GM12878 (cell line): Measurements from ENCODE around the gene OTOG. TPM values are rescaled to one million over a fixed set of nuclear protein-coding genes. Genes with fewer than 3 reads are reported as not detected.

ENCODE experiments used
- ATAC-seq: fragments of 200-7000 bp; cut with Tn5 transposase; 3 replicates; pipeline ENCODE4 v1.9.1; 2020; ENCODE audit warnings: mild to moderate bottlenecking, moderate library complexity
- BruUV-seq: library from RNA; stranded (reverse); fragments of 400-500 nt; replicated peaks from 2 replicates; lab custom pipeline; 2021; lab: Mats Ljungman, UMichigan
- CTCF ChIA-PET: fragments of 300-600 bp; sonication (Branson Sonifier 250); formaldehyde crosslinking; extraction: SDS; loops from one replicate; lab custom pipeline; 2021; ENCODE audit warnings: inconsistent platforms; lab: Yijun Ruan, JAX
- POLR2A ChIA-PET: fragments of 350-600 bp; formaldehyde crosslinking; extraction: SDS; loops from one replicate; lab custom pipeline; 2021; ENCODE audit warnings: inconsistent platforms; lab: Charles Lee
- RAD21 ChIA-PET: fragments of 300-600 bp; sonication (Branson Sonifier 250); formaldehyde crosslinking; loops from one replicate; lab custom pipeline; 2023; ENCODE audit warnings: antibody characterized with exemption; ENCODE audit not compliant: unreplicated experiment; lab: Charles Lee
- SMC1A ChIA-PET: fragments of 300-600 bp; sonication (Branson Sonifier 250); formaldehyde crosslinking; loops from one replicate; lab custom pipeline; 2023; ENCODE audit not compliant: unreplicated experiment, uncharacterized antibody; lab: Charles Lee
- DNase-seq: peaks from one replicate; pipeline ENCODE4 v3.0.0-alpha.2; 2011; ENCODE audit warnings: low read depth, low spot score
- FAIRE-seq: peaks from 3 replicates; lab custom pipeline; 2011; peaks lifted over from hg19 to GRCh38; lab: Jason Lieb, UNC
- H2AFZ ChIP-seq: 2 replicates; pipeline ENCODE4 v1.6.0; 2011; ENCODE audit warnings: low read depth, low read length, control low read depth; ENCODE audit not compliant: control insufficient read depth
- H3K27ac ChIP-seq: 2 replicates; pipeline ENCODE4 v1.5.1; 2011; ENCODE audit warnings: control low read depth; ENCODE audit not compliant: control insufficient read depth, insufficient read depth
- H3K27me3 ChIP-seq, 2 experiments: replicated peaks in 1 of 2; 2 replicates each; pipeline versions ENCODE4 v1.6.0 to v1.6.1; 2011; ENCODE audit warnings: low read length in 1 of 2; ENCODE audit not compliant: control insufficient read depth in 2 of 2, insufficient read depth in 2 of 2
- H3K36me3 ChIP-seq, 2 experiments: 2 replicates each; pipeline ENCODE4 v1.5.1; 2011; ENCODE audit warnings: low read length in 1 of 2; ENCODE audit not compliant: control insufficient read depth in 2 of 2, insufficient read depth in 2 of 2
- H3K4me1 ChIP-seq: 2 replicates; pipeline ENCODE4 v1.6.1; 2011; ENCODE audit warnings: mild to moderate bottlenecking, low read length, moderate library complexity, mixed read lengths; ENCODE audit not compliant: control insufficient read depth, insufficient read depth
- H3K4me2 ChIP-seq: 2 replicates; pipeline ENCODE4 v1.6.0; 2011; ENCODE audit warnings: control low read depth; ENCODE audit not compliant: control insufficient read depth, insufficient read depth
- H3K4me3 ChIP-seq: fragments of 200-600 bp; sonication (generic); 2 replicates; pipeline ENCODE4 v1.5.1; 2016
- H3K79me2 ChIP-seq: 2 replicates; pipeline ENCODE4 v1.6.0; 2011; ENCODE audit warnings: low read length; ENCODE audit not compliant: control insufficient read depth, insufficient read depth
- H3K9ac ChIP-seq: 2 replicates; pipeline ENCODE4 v1.8.0; 2011; ENCODE audit warnings: low read length, control low read depth, mixed read lengths; ENCODE audit not compliant: control insufficient read depth, insufficient read depth
- H3K9me3 ChIP-seq: replicated peaks from 3 replicates; pipeline ENCODE4 v1.5.1; 2011; ENCODE audit warnings: mild to moderate bottlenecking, low read length; ENCODE audit not compliant: control insufficient read depth, insufficient read depth
- H4K20me1 ChIP-seq: 2 replicates; pipeline ENCODE4 v1.6.0; 2011; ENCODE audit not compliant: control insufficient read depth, insufficient read depth
- ATF3 ChIP-seq: IDR thresholded peaks from 2 replicates; pipeline ENCODE4 v1.6.1; 2011; ENCODE audit warnings: low read depth, mild to moderate bottlenecking, low read length, moderate library complexity, borderline replicate concordance; ENCODE audit errors: extremely low read depth
- CHD4 ChIP-seq: fragments of 200-600 bp; sonication (generic); IDR thresholded peaks from 2 replicates; pipeline ENCODE4 v1.6.1; 2016; ENCODE audit warnings: mild to moderate bottlenecking
- CREB1 ChIP-seq: IDR thresholded peaks from 2 replicates; pipeline ENCODE4 v1.6.1; 2012; ENCODE audit warnings: low read depth, mild to moderate bottlenecking, inconsistent platforms
- ETV6 ChIP-seq, 2 experiments: fragments of 450-650 bp in 1 of 2; IDR thresholded peaks in 1 of 2; conservative IDR thresholded peaks in 1 of 2; 2 replicates each; pipeline ENCODE4 v1.6.1; 2014; ENCODE audit warnings: antibody characterized with exemption in 1 of 2, borderline replicate concordance in 1 of 2, low read depth in 1 of 2, mild to moderate bottlenecking in 1 of 2, moderate library complexity in 1 of 2
- JUND ChIP-seq: IDR thresholded peaks from 2 replicates; pipeline ENCODE4 v1.6.1; 2012; ENCODE audit warnings: low read depth, mild to moderate bottlenecking, low read length, improper control_type of control experiment, moderate library complexity
- LARP7 ChIP-seq: fragments of 450-650 bp; IDR thresholded peaks from 2 replicates; pipeline ENCODE4 v1.6.1; 2017; ENCODE audit warnings: mild to moderate bottlenecking
- MYB ChIP-seq: fragments of 150-350 bp; IDR thresholded peaks from 2 replicates; pipeline ENCODE4 v1.6.1; 2014; ENCODE audit warnings: mild to moderate bottlenecking, low read depth, low read length, borderline replicate concordance
- MYC ChIP-seq: IDR thresholded peaks from 2 replicates; pipeline ENCODE4 v1.6.1; 2011; ENCODE audit warnings: mild to moderate bottlenecking, low read length, moderate library complexity, inconsistent platforms; ENCODE audit not compliant: insufficient read depth, insufficient replicate concordance, insufficient read length, severe bottlenecking
- NFIC ChIP-seq: IDR thresholded peaks from 2 replicates; pipeline ENCODE4 v1.6.1; 2012; ENCODE audit warnings: low read depth, mild to moderate bottlenecking, inconsistent platforms, low read length, moderate library complexity
- NRF1 ChIP-seq: conservative IDR thresholded peaks from 2 replicates; pipeline ENCODE4 v1.6.1; 2011; ENCODE audit warnings: mild to moderate bottlenecking, low read depth, low read length, improper control_type of control experiment
- PAX5 ChIP-seq: IDR thresholded peaks from 2 replicates; pipeline ENCODE4 v1.6.1; 2011; ENCODE audit warnings: low read depth, low read length, borderline replicate concordance
- RELB ChIP-seq: fragments of 450-650 bp; IDR thresholded peaks from 2 replicates; pipeline ENCODE4 v1.6.1; 2017; ENCODE audit warnings: low read depth, mild to moderate bottlenecking, moderate library complexity
- SMAD1 ChIP-seq: fragments of 450-650 bp; IDR thresholded peaks from 2 replicates; pipeline ENCODE4 v1.6.1; 2018; ENCODE audit warnings: mild to moderate bottlenecking, low read depth; ENCODE audit not compliant: partially characterized antibody
- TARDBP ChIP-seq: IDR thresholded peaks from 2 replicates; pipeline ENCODE4 v1.6.1; 2016; ENCODE audit warnings: borderline replicate concordance
- TCF3 ChIP-seq: IDR thresholded peaks from 2 replicates; pipeline ENCODE4 v1.6.1; 2012; ENCODE audit warnings: low read depth, mild to moderate bottlenecking, low read length, borderline replicate concordance; ENCODE audit not compliant: insufficient read depth
- WRNIP1 ChIP-seq: IDR thresholded peaks from 2 replicates; pipeline ENCODE4 v1.6.1; 2011; ENCODE audit warnings: low read depth, low read length, improper control_type of control experiment, borderline replicate concordance
- ZNF217 ChIP-seq: fragments of 450-650 bp; IDR thresholded peaks from 2 replicates; pipeline ENCODE4 v1.6.1; 2017; ENCODE audit warnings: antibody characterized with exemption, mild to moderate bottlenecking
- WGBS: methylation state at CpG from one replicate; pipeline ENCODE4 v1.1.6; 2016; ENCODE audit warnings: low lambda C conversion rate; ENCODE audit not compliant: insufficient replicate concordance, insufficient coverage; ENCODE audit errors: missing lambda C conversion rate; 5-methylcytosine and 5-hydroxymethylcytosine counted together
- in situ Hi-C: fragments of 300-500 bp; cut with MboI; formaldehyde crosslinking; loops from 9 replicates; pipeline ENCODE4 v1.14.3; 2018; ENCODE audit warnings: mixed read lengths
- intact Hi-C: fragments of 100-400 bp; cut with micrococcal nuclease; formaldehyde crosslinking; loops from one replicate; pipeline ENCODE4 v1.14.2; 2022; ENCODE audit not compliant: unreplicated experiment
- polyA plus RNA-seq, 11 experiments: library from polyadenylated mRNA; depleted of rRNA in 4 of 11; unstranded in 6 of 11; stranded (reverse) in 5 of 11; fragments of >200 nt; fragmentation: Nextera tagmentation in 4 of 11; fragmentation: Illumina TruSeq in 1 of 11; extraction: Ambion mirVana in 4 of 11; extraction: Trizol in 1 of 11; gene quantifications; 1 replicate in 1 of 11; 2 replicates in 10 of 11; pipeline versions ENCODE4 v1.2.1 to v1.2.3, GENCODE V29; 2011 to 2016; ENCODE audit warnings: inconsistent platforms in 2 of 11, missing spikeins in 2 of 11, low read depth in 1 of 11
- total RNA-seq, 4 experiments: library from RNA; depleted of rRNA in 3 of 4; stranded (reverse); fragments of >200 nt in 3 of 4; fragmentation: Illumina TruSeq in 1 of 4; extraction: Trizol in 1 of 4; gene quantifications; 2 replicates each; pipeline versions ENCODE4 v1.2.1 to v1.2.3, GENCODE V29; 2013 to 2021

Gene OTOG
- total and polyA plus RNA-seq, 10 of the 15 experiments (the other 5 are each of a cell fraction or from before 2014, with no cell fraction given) = not detected

GRCh38 chr11:17518366-17518765 is 28.7 kb upstream of the OTOG start (continued):
- TF ChIP-seq NFIC (no peak), TARDBP (no peak), ZNF217 (no peak), CHD4 (no peak), ETV6 (conservative IDR thresholded peaks at IDR 0.05 in 1 of 2, IDR thresholded peaks at IDR 0.05 in 1 of 2; ENCODE audit: borderline replicate concordance in 1 of 2, low read depth in 1 of 2) (no peak), CREB1 (no peak), ATF3 (no peak), MYC (no peak)

- POLR2A ChIA-PET = interaction anchor here (0.5 kb wide), 1 partner anchor 130 kb away, joined by 5 read pairs; no protein-coding TSS in a partner anchor
- Histone ChIP-seq H3K27ac (no peak overlapping the region), H4K20me1 (no peaks in the 10 kb centered on the region), H3K9me3 (no peaks in the 10 kb centered on the region), H2AFZ (no peak overlapping the region), H3K36me3 (no peaks in the 10 kb centered on the region), H3K9ac (no peak overlapping the region), H3K4me2 (no peak overlapping the region), H3K27me3 (peaks cover 0 to 2% of the 10 kb centered on the region in 2 experiments; a peak in 2 of 4 replicates), H3K79me2 (no peaks in the 10 kb centered on the region), H3K4me3 (no peak overlapping the region), H3K4me1 (no peaks in the 10 kb centered on the region)
- 10% methylated on average over 7 of the region's 7 CpGs for WGBS
- ATAC-seq = no peak
- in situ Hi-C loops = no loop called here
- SMC1A ChIA-PET = interaction anchor here (0.7 kb wide), 2 partner anchors 9 to 185 kb away, joined by 3 to 4 read pairs; no protein-coding TSS in a partner anchor
- intact Hi-C loops = no loop called here
- BruUV-seq = no TSS peak
- DNase-seq = no peak
- FAIRE-seq = no peak
- RAD21 ChIA-PET = no interaction called here
- CTCF ChIA-PET = interaction anchor here (0.5 to 2.7 kb wide), 6 partner anchors 9 to 289 kb away, joined by 3 to 16 read pairs (median 4); partner anchors contain the start of gene KCNC1
- no peak for TF ChIP-seq RELB
- TF ChIP-seq LARP7 = no peak
- no peak for TF ChIP-seq WRNIP1
- TF ChIP-seq CHD4 = no peak
- TF ChIP-seq NRF1 = no peak
- no peak for TF ChIP-seq JUND
- no peak for TF ChIP-seq TCF3
- no peak for TF ChIP-seq MYB
- TF ChIP-seq SMAD1 = no peak
- TF ChIP-seq PAX5 = no peak
Observed at GRCh38 chr11:17519061-17519885, 27.8 kb upstream of the OTOG start.
